ENCODE measurements around the gene ZNF407.

DNA sequence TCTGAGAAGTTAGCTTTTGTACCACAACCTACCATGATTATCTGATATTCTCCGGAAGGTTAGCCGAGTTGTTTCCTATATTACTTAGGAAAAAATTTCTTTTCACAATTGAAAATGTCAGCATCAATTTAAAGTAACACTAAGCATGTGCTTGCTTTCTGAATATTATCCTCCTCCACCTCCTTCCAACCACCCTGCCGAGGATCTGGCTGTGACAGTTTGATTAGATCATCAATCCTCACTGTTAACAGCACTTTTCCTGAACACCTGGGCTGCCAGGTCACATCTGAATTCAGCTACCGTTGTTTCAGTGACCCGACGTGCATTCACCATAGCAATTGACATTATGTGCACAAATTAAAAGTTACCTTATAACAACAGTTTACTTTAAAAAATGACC lies 207.0 kb downstream of the ZNF407 start:
- TF ChIP-seq, protein P1, sequence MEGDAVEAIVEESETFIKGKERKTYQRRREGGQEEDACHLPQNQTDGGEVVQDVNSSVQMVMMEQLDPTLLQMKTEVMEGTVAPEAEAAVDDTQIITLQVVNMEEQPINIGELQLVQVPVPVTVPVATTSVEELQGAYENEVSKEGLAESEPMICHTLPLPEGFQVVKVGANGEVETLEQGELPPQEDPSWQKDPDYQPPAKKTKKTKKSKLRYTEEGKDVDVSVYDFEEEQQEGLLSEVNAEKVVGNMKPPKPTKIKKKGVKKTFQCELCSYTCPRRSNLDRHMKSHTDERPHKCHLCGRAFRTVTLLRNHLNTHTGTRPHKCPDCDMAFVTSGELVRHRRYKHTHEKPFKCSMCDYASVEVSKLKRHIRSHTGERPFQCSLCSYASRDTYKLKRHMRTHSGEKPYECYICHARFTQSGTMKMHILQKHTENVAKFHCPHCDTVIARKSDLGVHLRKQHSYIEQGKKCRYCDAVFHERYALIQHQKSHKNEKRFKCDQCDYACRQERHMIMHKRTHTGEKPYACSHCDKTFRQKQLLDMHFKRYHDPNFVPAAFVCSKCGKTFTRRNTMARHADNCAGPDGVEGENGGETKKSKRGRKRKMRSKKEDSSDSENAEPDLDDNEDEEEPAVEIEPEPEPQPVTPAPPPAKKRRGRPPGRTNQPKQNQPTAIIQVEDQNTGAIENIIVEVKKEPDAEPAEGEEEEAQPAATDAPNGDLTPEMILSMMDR (IDR thresholded peaks at IDR 0.05), result no peak
- no peak for TF ChIP-seq POLR2A (IDR thresholded peaks at IDR 0.05)

All from adrenal gland (tissue), 5 donors.